GM23338 (cell line): ENCODE results near the gene ADGRG6.

Experiments
- CREB1 ChIP-seq: fragments of 250-450 bp; sonication (Bioruptor Pico); IDR thresholded peaks from 2 replicates; pipeline ENCODE4 v1.5.0; 2020; ENCODE audit warnings: low read depth, mild to moderate bottlenecking, moderate library complexity
- EZH2 ChIP-seq: fragments of 200-600 bp; sonication (generic); IDR thresholded peaks from one replicate; pipeline ENCODE4 v1.8.0; 2017; ENCODE audit warnings: antibody characterized with exemption, mild to moderate bottlenecking, low read depth; ENCODE audit not compliant: unreplicated experiment
- EZH2phosphoT487 ChIP-seq: fragments of 200-600 bp; sonication (generic); IDR thresholded peaks from one replicate; pipeline ENCODE4 v1.8.1; 2018; ENCODE audit warnings: antibody characterized with exemption; ENCODE audit not compliant: unreplicated experiment
- JUNB ChIP-seq: IDR thresholded peaks from one replicate; pipeline ENCODE4 v1.6.1; 2016; ENCODE audit warnings: antibody characterized with exemption; ENCODE audit not compliant: unreplicated experiment
- NANOG ChIP-seq: IDR thresholded peaks from 2 replicates; pipeline ENCODE4 v1.6.1; 2016; ENCODE audit warnings: antibody characterized with exemption, borderline replicate concordance
- POLR2AphosphoS5 ChIP-seq: IDR thresholded peaks from 2 replicates; pipeline ENCODE4 v1.6.1; 2016; ENCODE audit warnings: antibody characterized with exemption, low read depth
- STAT1 ChIP-seq: IDR thresholded peaks from one replicate; pipeline ENCODE4 v1.6.1; 2016; ENCODE audit warnings: antibody characterized with exemption; ENCODE audit not compliant: unreplicated experiment
- ZNF114 ChIP-seq: fragments of 250-450 bp; sonication (Bioruptor Pico); IDR thresholded peaks from 2 replicates; pipeline ENCODE4 v1.5.0; 2020; ENCODE audit warnings: mild to moderate bottlenecking, moderate library complexity
- ZNF331 ChIP-seq: fragments of 250-450 bp; sonication (Bioruptor Pico); IDR thresholded peaks from 2 replicates; pipeline ENCODE4 v1.5.0; 2020; ENCODE audit warnings: low read depth, mild to moderate bottlenecking, moderate library complexity
- TF ChIP-seq, protein P1 (sequence below), 2 experiments: fragments of 200-600 bp in 1 of 2; sonication (generic) in 1 of 2; conservative IDR thresholded peaks; 2 replicates each; pipeline versions ENCODE4 v1.5.1 to v1.6.1; 2016 to 2017; ENCODE audit warnings: antibody characterized with exemption in 2 of 2, low read depth in 2 of 2, mild to moderate bottlenecking in 2 of 2, moderate library complexity in 1 of 2
- TF ChIP-seq, protein P2 (sequence below): IDR thresholded peaks from one replicate; pipeline ENCODE4 v1.6.1; 2018; ENCODE audit warnings: antibody characterized with exemption; ENCODE audit not compliant: unreplicated experiment
- TF ChIP-seq, protein P3 (sequence below): IDR thresholded peaks from 2 replicates; pipeline ENCODE4 v1.6.1; 2016; ENCODE audit warnings: antibody characterized with exemption

DNA sequence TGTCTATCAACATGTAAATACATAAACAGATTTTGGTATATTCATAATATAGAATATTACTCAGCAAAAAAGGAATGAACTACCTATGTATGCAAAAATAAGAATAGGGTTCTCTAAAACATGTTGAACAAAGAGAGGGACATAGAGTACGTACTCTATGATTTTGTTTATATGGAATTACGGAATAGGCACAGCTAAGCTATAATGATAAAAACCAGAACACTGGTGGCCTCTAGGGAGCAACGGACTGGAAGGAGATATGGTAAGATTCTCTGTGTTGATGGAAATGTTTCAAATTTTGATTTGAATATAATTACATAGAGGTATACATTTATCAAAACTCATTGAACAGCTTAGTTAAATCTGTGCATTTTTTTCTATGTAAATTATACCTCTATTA, 19.6 kb downstream of the ADGRG6 start:
- TF ChIP-seq ZNF331 (CRISPR knock-in tag) = no peak
- no peak for TF ChIP-seq POLR2AphosphoS5
- TF ChIP-seq, protein P1, sequence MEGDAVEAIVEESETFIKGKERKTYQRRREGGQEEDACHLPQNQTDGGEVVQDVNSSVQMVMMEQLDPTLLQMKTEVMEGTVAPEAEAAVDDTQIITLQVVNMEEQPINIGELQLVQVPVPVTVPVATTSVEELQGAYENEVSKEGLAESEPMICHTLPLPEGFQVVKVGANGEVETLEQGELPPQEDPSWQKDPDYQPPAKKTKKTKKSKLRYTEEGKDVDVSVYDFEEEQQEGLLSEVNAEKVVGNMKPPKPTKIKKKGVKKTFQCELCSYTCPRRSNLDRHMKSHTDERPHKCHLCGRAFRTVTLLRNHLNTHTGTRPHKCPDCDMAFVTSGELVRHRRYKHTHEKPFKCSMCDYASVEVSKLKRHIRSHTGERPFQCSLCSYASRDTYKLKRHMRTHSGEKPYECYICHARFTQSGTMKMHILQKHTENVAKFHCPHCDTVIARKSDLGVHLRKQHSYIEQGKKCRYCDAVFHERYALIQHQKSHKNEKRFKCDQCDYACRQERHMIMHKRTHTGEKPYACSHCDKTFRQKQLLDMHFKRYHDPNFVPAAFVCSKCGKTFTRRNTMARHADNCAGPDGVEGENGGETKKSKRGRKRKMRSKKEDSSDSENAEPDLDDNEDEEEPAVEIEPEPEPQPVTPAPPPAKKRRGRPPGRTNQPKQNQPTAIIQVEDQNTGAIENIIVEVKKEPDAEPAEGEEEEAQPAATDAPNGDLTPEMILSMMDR (conservative IDR thresholded peaks at IDR 0.05; ENCODE audit: low read depth in 2 of 2) = no peak
- no peak for TF ChIP-seq JUNB
- no peak for TF ChIP-seq CREB1 (CRISPR knock-in tag)
- no peak for TF ChIP-seq EZH2
- no peak for TF ChIP-seq EZH2phosphoT487
- TF ChIP-seq, protein P2, sequence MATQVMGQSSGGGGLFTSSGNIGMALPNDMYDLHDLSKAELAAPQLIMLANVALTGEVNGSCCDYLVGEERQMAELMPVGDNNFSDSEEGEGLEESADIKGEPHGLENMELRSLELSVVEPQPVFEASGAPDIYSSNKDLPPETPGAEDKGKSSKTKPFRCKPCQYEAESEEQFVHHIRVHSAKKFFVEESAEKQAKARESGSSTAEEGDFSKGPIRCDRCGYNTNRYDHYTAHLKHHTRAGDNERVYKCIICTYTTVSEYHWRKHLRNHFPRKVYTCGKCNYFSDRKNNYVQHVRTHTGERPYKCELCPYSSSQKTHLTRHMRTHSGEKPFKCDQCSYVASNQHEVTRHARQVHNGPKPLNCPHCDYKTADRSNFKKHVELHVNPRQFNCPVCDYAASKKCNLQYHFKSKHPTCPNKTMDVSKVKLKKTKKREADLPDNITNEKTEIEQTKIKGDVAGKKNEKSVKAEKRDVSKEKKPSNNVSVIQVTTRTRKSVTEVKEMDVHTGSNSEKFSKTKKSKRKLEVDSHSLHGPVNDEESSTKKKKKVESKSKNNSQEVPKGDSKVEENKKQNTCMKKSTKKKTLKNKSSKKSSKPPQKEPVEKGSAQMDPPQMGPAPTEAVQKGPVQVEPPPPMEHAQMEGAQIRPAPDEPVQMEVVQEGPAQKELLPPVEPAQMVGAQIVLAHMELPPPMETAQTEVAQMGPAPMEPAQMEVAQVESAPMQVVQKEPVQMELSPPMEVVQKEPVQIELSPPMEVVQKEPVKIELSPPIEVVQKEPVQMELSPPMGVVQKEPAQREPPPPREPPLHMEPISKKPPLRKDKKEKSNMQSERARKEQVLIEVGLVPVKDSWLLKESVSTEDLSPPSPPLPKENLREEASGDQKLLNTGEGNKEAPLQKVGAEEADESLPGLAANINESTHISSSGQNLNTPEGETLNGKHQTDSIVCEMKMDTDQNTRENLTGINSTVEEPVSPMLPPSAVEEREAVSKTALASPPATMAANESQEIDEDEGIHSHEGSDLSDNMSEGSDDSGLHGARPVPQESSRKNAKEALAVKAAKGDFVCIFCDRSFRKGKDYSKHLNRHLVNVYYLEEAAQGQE = no peak
- no peak for TF ChIP-seq STAT1
- TF ChIP-seq ZNF114 (CRISPR knock-in tag) = no peak
- no peak for TF ChIP-seq NANOG
- TF ChIP-seq, protein P3, sequence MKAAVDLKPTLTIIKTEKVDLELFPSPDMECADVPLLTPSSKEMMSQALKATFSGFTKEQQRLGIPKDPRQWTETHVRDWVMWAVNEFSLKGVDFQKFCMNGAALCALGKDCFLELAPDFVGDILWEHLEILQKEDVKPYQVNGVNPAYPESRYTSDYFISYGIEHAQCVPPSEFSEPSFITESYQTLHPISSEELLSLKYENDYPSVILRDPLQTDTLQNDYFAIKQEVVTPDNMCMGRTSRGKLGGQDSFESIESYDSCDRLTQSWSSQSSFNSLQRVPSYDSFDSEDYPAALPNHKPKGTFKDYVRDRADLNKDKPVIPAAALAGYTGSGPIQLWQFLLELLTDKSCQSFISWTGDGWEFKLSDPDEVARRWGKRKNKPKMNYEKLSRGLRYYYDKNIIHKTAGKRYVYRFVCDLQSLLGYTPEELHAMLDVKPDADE = no peak
